Nucleus accumbens (tissue), 56 donors: ENCODE results near the gene CHFR.
"Not testable (repeated sequence)": the region's sequence is repeated elsewhere in the genome, so short reads cannot be mapped to it uniquely, and the experiment has no call there.

Experiments
- DNase-seq, 56 donors: peaks; one replicate each; lab custom pipeline; 2025; lab: John Stamatoyannopoulos, UW

CHFR gene, protein sequence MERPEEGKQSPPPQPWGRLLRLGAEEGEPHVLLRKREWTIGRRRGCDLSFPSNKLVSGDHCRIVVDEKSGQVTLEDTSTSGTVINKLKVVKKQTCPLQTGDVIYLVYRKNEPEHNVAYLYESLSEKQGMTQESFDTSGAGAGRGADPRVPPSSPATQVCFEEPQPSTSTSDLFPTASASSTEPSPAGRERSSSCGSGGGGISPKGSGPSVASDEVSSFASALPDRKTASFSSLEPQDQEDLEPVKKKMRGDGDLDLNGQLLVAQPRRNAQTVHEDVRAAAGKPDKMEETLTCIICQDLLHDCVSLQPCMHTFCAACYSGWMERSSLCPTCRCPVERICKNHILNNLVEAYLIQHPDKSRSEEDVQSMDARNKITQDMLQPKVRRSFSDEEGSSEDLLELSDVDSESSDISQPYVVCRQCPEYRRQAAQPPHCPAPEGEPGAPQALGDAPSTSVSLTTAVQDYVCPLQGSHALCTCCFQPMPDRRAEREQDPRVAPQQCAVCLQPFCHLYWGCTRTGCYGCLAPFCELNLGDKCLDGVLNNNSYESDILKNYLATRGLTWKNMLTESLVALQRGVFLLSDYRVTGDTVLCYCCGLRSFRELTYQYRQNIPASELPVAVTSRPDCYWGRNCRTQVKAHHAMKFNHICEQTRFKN

DNA sequence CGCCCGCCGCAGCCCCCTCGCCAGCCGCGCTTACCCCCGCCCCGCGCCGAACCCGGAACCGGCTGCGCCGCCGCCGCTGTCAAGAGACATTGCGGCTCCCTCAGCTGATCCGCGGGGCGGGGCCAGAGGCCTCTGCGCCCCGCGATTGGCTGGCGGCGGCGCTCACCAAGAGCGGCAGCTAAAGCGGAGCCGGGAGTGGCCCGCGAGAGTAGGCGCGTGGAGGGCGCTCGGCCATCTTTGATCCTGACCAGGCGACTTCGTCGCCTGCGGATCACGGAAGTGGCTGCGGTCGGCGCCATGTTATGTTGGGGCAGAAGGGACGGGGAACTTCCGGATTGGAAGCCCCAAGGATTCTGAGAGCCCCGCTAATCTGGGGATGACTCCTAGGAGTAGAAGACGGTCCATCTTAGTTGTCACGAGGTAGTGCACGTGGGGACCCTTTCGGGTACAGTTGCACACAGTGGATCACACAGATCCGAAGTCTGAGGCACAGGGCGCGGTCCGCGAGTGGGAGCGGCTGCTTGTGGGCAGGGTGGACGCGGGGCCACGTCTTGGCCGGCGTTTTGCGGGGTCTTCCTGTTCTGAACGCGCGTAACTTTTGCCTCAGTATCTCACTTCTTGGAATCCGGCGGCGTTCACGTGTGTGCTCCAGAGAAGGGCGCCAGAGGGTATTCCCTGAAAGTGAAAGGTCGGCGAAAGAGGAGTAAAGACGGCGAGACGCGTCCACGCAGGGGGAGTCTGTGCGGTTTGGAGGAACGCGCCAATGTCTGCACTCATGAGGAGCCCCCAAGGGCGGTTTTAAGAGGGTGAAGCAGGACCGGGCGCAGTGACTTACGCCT lies at the start of gene CHFR:
Gene CHFR (minus strand): TSS at position 93 of the 839 bp plus-strand sequence. CDS start 277 bp downstream, outside the sequence.
- peak; percentile 78 to 98 (median 95) for DNase-seq

DNA sequence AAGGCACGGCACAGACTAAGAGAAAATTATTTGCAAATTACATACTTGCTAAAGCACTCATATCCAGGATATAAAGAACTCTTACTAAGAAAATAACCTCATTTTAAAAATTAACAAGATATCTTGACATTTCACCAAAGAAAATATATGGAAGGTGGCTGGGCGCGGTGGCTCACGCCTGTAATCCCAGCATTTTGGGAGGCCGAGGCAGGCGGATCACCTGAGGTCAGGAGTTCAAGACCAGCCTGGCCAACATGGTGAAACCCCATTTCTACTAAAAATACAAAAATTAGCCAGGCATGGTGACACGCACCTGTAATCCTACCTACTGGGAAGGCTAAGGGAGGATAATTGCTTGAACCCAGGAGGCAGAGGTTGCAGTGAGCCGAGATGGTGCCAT lies 49.5 kb upstream of the CHFR start:
- not testable (repeated sequence) for DNase-seq

DNA sequence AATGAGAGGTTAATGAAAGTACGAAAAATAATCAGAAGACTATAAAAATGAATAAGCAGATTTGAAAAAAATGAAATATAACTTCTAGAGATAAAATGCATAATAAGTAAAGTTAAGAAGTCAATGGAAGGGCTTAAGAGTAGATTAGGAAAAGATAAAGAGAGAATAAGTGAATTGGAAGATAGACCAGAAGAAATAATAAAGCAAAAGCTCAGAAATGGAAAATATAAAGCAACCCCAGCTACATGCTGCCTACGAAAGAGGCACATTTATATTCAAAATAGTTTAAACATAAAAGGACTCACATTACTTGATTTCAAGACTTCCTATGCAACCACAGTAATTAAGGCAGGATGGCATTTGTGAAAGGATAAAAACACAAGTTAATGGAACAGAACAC lies 48.8 kb upstream of the CHFR start:
- DNase-seq, result no peak

DNA sequence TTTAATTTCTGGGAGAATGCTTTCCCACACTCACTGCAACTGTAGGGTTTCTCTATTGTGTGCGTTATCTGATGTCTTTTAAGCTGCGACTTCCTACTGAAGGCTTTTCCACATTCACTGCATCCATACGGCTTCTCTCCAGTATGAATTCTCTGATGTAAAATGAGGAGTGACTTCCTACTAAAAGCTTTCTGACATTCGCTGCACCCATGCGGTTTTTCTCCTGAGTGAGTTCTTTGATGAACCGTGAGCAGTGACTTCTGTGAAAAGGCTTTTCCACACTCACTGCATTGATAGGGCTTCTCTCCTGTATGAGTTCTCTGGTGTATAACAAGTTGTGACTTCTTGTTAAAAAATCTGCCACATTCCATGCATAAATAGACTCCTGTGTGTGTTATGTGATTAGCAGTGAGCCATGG lies 39.0 kb upstream of the CHFR start:
- DNase-seq, result no peak

DNA sequence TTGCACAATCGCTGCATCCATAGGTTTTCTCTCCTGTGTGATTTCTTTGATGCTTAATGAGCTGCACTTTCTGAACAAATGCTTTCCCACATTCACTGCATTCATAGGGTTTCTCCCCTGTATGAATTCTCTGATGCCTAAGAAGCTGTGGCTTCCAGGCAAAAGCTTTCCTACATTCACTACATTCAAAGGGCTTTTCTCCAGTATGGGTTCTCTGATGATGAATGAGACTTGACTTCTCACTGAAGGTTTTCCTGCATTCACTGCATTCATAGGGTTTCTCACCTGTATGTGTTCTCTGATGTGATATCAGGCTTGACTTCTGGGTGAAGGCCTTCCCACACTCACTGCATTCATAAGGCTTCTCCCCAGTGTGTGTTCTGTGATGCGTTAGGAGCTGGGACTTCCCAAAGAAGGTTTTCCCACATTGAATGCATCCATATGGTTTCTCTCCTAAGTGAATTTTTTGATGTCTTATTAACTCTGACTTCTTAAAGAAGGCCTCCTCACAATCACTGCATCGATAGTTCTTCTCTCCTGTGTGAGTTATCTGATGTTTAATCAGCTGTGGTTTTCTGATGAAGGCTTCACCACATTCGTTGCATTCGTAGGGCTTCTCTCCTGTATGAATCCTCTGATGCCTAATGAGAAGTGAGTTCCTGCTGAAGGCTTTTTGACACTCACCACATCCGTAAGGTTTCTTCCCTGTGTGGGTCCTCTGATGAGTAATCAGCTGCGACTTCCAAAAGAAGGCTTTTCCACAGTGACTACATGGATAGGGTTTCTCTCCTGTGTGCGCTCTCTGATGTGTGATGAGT lies 38.4 kb upstream of the CHFR start:
- no peak for DNase-seq

DNA sequence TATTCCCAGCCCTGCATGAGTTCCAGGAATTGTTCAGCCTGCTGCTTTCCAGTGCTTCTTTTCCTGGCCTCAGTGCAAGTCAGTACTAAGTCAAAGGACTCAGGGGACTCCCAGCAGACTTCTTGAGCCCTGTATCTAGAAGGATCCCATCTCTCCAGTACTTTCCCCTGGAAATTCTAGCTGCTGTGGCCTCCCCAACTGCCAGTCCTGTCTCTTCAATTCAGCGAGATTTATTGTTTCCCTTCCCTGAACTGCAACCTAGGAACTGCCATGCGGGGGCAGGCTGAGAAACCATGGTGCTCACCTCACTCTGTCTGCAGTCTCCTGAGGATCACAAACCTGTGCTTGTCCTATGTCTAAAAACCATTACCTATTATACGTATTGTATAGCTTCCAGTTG lies 37.0 kb upstream of the CHFR start:
- DNase-seq, result no peak

DNA sequence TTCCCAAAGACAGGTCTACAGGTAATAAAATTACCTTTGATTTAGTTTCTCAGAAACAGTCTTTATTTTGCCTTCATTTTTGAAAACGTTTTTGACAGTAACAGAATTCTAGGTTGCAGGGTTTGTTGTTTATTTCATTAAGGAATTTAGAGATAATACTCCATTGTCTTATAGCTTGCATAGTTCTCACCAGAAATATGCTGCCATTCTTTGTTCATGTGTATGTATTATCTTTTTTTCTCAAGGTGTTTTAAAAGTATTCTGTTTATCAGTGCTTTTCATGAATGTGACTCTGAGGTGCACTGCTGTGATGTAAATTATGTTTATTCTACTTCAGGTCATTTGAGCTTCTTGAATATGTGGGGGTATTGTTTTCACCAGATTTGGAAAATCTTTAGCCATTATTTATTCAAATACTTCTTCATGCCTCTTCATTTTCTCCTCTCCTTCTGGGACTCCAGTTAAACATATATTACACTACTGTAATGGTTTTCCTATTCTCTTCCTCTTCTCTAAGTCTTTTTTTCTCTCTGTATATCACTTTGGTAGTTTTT lies 36.0 kb upstream of the CHFR start:
- no peak for DNase-seq

DNA sequence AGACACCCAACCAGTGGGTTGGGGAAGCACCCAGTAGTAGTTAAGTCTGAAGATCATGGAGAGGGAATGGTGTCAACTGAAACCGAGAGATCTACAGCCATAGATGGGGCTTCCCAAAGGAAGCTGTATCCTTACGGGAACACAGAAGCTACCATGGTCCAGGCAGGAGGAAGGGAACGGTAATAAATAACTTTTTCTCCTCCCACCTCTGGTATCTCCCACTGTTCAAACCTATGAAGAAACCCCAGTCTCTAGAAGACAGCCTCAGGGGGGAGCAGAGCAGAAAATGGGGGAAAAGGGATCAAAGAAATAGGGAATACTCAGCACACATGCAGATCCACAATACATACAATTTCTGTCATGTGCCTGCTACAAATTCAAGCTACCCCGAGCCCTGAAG lies 35.3 kb upstream of the CHFR start:
- no peak for DNase-seq

DNA sequence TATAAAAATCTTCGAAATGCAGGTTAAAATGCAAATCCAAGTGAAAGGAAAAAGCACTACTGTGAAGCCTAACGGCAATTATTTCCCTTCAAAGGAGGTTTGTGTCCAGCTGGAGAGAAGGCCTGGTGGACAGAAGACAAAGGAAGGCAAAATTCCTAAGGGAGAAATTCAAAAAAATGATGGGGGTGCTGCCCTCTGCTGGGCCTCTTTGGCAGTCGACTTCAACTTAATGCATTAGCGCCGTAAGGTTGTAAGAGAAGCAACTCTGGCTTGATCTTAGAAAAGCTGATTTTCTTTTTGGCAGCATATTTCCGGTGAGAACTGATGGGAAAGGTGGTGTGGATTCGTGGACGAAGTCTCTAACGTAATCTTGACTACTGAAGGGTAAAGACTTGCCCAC lies 34.3 kb upstream of the CHFR start:
- no peak for DNase-seq

DNA sequence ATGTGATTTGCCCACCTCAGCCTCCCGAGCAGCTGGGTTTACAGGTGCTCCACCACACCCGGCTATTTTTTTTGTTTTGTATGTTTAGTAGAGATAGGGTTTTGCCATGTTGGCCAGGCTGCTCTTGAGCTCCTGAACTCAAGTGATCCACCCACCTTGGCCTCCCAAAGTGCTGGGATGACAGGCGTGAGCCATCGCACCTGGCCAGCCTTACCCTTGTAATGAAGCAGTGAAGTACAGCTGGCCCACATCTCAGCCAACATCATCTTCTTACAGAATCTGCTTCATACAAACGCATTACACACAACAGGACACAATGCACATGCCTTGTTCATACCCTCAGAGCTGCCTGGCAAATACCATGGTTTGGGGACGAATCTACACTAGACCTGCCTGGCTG lies 31.3 kb upstream of the CHFR start:
- no peak for DNase-seq

DNA sequence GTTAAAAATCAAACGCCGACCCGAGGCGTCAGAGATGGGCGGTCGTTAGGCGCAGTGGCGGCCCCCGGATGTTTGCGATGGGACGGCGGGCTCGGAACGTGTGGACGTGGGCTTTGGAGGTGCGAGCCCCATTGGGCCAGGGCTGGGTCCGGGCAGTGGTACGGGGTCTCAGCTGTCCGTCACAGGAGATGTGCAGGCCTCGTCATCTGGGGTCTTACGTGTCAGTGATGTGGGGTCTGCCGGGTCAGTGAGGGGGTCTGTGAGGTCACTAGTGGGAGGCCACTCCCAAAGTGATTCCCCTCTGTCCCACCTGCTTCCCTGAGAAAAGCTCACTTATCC lies 21.6 kb upstream of the CHFR start:
- peak in 1 of 56 donors; percentile 83 for DNase-seq

DNA sequence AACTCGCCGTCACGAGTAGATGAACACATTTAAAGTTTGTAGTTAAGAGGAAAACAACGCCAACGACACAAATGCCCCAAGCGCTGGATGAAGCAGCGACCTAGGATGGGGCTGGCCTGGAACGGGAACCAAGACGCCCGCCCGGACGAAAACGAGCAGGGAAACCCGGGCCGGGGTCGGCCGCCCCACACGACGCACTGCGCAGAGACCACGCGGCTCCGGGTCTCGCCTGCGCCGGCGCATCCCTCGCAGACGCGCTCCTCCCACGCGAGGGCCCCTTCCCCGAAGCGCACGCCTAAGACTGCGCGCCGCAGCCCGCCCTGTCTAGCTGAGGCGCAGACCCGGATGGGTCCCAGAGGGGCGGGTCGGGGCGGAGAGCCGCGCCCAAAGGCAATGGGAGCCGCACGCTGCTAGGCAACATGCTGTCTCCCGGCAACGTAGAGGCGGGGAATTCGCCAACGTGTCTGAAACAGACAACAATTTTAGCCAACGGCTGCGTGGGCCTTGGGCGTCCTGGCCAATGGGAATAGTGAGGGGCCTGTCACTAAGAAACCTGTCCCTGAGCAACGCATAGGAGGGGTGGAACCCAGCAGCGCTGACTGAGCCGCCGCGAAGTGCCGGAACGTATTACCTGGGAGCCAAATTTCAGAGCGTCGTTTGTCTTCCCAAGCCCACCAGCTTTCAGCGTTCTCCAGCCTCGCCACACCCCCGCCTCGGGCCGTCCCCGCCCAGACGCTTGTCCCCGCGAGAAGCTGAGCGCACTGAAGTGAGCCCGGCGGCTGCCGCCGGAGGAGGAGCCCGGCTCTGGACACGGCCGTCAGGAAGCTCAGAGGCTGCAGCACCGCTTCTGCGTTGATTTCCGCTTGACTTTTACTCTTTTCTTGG lies 21.0 kb upstream of the CHFR start:
- peak; percentile 42 to 99 (median 94) for DNase-seq

DNA sequence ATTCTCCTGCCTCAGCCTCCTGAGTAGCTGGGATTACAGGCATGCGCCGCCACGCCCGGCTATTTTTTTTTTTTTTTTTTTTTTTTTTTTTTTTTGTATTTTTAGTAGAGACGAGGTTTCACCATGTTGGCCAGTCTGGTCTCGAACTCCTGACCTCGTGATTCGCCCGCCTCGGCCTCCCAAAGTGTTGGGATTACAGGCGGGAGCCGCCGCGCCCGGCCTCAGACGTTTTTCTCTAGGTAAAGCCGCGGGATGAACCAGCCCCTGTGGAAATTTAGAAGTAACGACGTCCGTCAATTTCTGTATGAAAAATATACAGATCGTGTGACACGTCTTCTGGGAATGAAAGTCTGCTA lies 20.4 kb upstream of the CHFR start:
- DNase-seq, result peak in 4 of 56 donors; percentile 33 to 52 (median 47)

DNA sequence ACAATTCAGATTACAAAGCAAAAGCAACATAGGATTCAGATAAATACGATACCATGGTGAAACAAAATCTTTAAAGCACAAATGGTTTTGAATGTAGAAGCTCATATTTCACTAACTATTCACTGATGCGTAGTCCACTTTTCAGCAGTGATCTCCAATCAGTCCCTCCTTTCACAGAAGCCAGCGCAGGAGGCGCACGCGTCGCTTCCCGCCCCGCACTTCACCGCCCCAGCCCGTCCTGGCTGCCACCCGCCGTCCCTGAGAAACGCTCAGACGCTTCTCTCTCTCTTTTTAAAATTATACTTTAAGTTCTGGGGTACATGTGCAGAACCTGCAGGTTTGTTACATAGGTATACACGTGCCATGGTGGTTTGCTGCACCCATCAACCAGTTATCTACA lies 19.8 kb upstream of the CHFR start:
- DNase-seq, result peak in 5 of 56 donors; percentile 2 to 24 (median 9)

DNA sequence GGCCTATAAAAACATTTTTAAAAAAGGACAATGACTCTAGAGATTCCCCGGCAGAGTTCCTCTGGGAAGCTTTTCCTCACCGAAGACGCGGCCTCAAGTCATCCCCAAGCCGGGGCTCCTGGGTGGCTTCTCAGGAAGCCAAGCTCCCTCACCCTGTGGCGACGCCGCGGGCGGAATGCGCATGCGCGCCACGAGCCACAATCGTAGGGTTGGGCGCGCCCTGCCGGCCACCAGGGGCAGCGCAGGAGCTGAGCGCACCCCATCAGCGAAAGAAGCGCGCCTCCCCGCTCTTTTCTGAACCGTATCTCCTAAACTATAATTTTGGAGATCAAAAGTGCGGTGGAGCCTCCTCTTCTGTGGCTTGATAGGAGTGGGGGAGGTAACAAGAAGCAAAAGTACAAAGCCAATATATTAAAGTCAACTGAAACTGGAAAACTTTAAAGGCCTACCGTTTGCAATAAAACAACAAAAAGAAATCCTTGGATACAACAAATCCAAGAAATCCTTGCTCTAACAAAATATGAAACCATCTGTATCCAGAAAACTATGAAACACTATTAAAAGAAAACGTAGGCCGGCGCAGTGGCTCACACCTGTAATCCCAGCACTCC lies 17.4 kb upstream of the CHFR start:
- peak in 52 of 56 donors; percentile 5 to 85 (median 50) for DNase-seq

DNA sequence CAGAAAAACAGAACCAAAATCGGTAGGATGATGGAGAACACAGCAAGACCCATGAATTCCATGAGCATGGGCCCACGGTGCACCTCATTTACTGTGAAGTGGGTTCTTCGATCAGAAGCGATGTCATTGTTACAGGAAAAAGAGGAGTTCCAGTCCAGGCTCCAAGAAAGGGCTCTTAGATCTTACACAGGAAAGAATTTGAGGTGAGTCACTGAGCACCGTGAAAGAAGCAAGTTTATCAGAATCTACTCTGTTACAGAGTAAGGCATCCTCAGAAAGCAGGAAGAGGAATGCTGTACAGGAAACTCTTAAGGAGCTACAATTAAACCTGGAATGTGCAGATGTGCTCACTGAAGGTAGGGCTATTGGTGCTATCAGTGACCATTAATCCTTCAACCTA lies 11.6 kb upstream of the CHFR start:
- no peak for DNase-seq

DNA sequence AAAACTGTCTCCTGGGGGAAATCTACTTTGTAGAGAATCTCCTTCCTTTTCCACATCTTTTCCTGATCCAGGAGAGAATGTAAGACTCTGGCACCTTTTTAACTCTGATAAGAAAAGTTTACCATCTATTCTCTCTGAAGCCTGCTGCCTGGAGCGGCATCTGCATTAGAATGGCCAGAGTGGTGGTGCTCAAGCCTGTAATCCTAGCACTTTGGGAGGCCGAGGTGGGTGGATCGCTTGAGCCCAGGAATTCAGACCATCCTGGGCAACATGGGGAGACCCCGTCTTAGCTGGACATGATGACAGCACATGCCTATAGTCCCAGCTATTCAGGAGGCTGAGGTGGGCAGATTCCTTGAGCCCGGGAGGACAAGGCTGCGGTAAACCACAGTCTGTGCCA lies 1.4 kb upstream of the CHFR start:
- no peak for DNase-seq
